Activated effector memory CD4-positive, alpha-beta T cell treated with Interleukin-2 at 50 U/mL for 16 hours (primary cell): ENCODE data around the gene FOXP1.

Experiments used
- DNase-seq: peaks from one replicate; pipeline ENCODE4 v3.0.0-alpha.2; 2020

The FOXP1 gene

DNA sequence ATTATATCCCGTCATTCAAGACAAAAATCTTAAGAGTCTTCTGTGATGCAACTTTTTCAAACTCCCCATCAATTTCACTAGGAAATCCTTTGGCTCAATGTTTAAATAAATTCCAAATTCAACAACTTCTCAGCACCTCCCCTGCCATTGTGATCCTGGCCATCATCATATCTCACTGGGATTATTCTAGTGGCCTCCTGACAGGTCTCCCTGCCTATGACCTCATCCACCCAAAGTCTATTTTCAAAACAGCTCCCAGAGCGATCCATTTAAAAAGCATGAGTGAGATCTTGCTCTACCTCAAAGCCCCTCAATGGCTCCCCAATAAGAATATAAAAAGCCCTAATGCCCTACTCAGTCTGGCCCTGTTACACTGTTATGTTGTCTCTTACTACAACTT is 293.2 kb downstream of the FOXP1 start:
- DNase-seq, result no peak

DNA sequence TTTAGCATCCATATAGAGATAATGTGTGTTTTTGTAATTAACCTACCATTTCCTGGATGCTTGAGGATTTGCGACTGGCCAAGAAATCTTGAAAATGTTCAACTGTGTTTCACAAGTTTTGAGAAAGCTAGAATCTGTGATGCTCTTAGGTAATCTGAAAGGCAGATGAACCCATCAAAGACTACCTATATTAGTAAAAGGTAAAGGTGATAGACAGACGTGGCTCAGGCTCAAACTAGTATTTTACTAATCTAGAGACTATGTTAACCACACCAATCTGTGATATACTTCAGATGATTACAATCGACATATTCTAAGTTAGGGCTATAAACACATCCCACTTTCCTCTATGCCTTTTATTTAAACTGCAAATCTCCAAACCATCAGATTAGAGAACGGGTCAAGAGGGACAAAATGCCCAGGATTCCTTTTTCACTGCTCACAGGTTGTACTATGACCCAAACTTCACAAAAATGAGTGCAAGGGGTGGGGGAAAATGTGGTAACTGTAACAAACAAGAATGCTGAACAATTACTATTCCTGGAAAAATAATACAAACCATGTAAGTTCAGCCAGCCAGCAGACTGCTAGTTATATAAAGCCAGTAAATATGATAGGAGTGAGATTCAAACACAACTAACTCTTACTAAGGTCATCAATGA is 295.1 kb downstream of the FOXP1 start:
- DNase-seq, result no peak

DNA sequence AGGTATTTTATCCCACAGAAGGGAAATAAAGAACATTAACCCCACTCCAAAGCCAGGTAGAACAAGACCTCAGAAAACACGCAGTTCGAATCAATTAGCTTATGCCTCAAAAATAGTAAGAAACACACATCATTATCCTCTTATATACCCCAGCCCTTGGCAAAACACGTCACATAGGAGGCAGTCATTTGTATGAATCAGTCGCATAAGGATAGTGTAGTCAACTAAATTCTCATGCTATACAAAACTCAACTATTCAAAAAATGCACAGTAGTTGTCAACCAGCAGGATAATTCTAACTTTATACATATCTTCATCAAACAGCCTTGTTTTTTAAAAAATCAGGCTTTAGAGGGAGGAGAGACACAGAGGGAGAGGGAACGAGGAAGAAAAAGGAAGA is 298.4 kb downstream of the FOXP1 start:
- DNase-seq, result no peak

DNA sequence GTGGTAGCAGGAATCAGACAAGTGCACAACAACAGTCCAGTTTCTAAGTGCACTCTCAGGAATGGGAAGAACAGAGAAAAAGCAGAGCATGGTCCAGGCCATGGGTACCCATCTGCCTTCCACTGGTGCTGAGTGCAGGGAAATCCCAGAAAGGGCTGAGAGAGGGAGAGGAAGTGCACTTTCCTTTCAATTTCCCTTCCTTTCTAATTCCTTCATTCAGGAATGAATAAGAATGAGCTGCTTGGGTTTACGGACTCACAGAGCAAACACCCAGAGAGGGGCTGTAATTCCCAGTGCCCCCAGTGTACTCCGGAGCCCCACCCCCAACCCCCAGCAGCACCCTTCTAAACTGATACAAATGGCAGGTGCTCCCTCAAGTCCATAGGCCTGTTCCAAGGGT is 300.6 kb downstream of the FOXP1 start:
- no peak for DNase-seq

DNA sequence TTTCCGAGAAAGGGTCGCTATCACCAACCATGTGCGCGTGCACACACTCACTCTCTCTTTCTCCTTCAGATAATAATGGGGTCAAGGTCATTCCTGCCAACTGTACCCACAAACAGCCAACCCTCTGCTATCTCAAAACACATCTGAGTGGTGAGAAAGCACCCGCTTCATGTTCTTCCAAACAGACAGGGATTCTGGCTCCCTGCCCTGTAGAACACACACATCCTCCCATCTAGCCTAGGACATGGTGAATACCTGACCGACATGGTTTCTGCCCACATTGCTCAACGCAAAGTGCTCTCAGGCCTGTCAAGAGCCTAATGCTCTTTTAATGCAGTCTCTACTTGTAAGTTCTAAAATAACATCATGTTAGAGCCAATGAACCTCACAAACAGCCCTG is 302.2 kb downstream of the FOXP1 start:
- DNase-seq, result no peak

DNA sequence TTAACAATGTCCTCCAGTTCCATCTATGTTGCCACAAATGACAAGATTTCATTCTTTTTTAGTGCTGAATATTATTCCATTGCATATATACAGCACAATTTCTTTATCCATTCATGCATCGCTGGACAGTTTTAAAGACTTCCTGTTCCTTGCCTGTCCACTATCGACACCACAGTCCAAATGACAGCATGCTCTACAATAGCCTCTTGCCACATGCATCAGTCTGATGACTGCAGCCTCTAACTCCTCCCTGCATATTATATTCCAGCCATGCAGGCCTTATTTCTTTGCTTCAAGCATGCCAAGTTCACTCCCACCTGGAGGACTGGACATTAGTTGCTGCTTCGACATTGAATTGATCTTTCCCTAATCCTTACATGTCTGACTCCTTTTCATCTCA is 306.2 kb downstream of the FOXP1 start:
- no peak for DNase-seq

DNA sequence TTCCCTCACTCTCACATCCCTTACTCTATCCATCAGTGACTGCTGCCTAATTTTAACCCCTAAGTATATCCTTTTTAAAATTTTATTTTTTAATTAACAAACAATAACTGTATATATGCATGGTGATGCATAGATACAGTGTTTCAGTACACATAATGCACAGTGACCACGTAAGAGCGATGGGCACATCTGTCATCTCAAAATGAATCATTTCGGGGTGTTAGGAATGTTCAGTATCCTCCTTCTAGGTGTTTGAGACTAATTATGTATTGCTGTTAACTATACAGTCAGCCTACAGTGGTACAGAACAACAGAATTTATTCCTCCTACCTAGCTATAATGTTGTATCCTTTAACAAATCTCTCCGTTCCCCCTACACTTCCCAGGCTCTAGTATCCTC is 307.0 kb downstream of the FOXP1 start:
- no peak for DNase-seq

DNA sequence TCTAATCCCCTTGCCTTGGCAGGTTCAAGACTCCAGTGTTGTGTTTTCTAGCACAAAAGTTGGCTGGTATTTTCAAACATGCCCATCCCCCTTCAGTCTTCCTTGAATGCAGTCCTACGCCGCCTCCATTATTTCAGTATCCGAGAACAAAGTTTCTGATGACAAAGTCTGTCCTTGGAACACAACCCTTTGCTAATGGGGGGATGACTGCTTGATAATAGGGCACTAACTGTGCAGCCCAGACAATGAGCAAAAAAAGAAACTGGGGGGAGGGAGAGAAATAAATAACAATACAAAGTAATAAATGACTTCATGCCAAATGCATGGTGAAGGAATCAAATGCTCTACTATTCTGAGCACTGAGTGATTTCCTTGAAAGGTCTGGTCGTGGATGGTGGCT is 310.1 kb downstream of the FOXP1 start:
- no peak for DNase-seq

DNA sequence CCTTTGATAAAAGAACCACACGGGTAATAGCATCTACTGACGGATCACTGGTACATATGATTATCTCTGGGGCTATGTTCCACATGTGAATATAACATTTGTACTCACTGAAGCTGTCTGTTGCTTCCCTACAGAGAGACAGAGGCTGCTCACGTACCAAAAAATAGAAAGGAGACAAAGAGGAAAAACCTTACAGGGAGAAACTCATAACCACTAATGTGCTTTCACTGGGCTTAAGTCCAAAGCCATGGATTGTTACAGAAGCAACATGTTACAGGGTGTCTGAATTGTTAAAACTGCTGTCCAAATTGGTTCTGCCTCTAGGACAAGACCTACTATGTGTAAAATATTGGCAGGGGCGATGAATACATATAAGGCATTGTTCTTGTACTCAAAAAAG is 311.9 kb downstream of the FOXP1 start:
- DNase-seq, result no peak

DNA sequence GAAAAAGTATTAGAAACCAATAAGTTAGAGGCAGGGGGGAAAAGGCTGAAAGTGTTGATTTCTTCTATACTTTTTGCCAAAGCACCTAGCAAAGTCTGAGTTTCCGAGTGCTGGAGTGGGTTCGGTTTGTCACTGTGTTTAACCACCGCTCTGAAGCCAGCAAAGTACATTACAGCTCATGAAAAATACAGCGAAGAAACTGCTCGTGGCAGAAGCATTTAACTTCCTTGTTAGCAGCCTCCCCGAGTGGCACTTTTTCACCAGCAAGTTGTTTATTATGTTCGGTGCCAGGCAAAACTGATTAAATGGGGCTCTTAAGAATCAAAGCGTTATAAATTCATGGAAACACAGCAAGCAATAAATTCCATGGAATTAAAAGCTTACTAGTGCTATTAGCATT is 313.6 kb downstream of the FOXP1 start:
- DNase-seq, result no peak

DNA sequence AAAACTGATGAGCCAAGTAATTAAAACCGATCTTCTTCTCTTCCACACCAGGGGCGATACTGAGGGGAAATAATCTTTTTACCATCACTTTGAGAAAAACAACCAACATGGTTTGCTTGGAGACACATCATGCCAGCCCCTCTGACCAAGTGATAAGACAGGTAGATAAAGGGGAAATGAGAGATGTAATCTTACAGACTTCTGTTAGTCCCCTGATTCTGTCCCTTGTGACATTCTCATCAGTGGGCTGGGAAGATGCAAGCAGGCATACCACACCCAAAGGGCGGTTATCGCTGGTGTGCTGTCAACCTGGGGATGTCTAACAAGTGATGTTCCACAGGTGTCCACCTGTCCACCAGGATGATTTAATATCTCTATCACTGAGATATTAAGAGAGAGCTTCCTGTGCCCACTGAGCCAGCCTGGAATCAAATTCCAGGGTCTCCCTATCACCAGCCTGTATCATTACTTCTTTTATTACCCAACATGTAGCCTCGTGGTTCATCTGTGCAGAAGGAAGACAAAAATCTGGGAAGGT is 315.0 kb downstream of the FOXP1 start:
- DNase-seq, result no peak

DNA sequence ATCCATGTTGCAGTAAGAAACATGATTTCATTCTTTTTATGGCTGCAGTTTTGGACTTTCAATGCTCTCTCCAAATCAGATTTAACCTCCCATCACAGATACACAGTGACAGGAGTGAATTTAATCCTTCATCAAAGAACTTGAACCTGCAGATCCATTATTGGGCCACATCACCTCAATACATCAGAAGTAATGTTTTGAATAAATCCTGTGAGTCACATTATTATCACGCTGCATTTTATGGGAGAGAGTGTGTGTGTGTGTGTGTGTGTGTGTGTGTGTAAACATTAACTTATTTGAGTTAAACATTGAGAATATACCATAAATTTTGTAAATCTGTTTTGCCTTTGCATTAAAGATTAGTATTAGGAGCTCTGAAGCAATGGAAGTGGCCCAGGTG is 316.7 kb downstream of the FOXP1 start:
- no peak for DNase-seq

DNA sequence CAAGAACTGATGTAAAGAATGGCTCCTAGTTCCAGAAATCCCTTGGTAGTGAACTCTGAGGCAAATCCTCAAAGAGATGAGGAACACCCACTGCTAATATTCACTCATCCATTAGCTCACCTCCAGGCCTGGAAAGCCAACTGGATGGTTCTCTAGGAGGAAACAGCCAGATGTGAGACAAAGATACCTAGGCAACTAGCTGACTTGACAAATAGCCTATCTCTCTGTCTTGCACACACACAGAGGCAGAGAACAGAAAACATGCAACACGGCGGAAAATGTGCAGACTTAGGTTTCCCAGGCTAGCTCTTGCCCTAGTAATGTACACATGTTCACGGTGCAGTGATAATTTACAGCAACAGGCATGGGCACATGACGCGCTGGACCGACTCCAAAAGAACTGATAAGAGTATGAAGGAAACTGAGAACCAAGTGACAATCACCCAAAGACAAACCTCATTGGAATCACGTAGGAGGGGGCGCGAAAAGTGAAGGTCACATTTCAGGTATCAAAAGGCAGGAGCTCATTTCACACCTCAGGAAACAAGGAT is 318.1 kb downstream of the FOXP1 start:
- DNase-seq, result no peak

DNA sequence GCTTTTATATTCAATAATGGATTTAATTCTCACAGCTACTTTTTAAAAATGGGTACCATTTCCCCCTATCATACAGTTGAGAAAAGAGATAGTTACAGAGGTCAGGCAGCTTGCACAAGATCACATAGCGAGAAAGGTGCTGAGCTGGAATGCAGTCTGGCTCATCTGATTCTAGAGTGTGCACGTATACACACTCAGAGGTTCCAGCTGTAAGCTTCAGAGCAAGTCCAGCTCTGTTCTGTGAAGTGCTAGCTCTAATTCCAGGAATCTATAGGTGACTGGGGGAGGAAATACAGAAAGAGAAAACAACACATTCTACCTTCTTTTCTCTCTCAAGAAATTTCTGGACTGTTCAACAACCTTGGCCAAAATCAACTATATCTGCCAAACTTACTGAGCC is 318.7 kb downstream of the FOXP1 start:
- no peak for DNase-seq

DNA sequence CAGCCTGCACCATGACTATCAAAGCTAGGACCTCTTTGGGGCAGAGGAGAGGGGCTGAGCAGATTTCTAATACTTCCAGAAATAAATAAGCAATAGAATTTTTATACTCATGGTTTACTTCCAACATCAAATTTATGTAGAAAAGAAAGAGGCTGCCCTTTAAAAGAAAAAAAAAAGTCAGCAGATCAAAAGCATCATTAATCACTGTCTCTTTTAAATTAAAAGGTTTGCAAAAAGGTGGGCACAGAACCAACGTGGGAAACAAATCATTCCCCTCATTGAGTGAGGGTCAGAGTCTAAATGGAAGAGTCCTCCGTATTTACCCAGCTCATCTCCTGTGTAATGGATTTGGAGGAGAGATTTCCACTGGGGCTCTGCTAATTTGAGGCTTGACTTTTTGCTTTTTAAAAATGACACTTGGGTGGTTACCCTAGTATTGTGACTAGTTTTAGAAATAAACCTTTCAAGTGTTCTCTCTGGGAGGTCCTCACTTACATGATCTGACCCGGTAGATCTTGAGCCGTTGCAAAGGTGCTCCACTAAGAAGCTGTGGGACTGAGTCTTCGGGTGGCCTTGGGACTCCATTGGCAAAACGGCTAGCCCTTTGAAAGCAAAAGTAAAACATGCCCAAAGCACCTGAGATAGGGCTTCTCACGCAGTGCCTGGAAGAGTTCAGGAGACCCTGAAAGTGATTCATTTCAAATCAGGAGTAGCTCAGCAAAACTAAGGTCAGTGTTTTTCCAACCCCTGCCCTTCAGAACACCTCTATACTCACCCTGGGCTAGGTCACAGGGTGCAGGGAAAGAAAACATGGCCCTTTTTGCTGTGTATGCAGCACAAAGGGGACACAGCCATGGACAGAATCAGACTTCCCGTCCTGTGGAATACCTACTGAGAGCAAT is 320.9 kb downstream of the FOXP1 start:
- DNase-seq, result no peak

DNA sequence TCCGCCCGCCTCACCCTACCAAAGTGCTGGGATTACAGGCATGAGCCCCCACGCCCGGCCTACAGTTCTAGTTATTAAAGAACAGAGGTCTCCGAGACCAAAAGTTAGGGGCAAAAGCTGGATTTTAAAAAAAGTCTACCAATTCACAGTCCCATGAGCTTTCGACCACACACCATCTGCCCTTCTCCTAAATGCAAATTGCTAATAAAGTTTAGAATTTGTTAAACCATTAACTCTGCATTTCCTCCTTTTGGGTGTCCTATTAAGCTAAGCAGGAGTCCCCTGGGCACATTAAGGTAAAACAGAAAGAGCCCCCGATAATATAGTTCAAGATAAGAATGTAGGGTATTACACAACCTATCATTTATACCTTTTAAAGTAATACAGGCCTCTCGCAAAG is 322.7 kb downstream of the FOXP1 start:
- DNase-seq, result no peak

DNA sequence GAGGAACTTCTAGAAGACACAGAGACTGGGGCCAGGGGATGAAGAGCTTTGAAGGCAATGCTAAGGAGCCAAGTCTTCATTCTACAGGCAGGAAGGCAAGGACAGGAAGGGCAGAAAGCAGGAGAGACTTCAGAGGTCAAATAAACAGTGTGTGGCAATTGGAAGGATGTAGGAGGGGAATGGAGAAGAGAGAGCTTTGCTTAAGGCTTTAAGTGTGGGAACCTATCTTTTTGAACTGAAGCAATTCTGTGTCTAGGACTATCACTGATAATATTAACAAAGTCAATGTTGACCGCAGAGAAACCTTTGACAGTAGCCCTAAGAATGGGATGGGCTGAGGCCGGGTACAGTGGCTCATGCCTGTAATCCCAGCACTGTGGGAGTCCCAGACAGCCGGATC is 325.0 kb downstream of the FOXP1 start:
- no peak for DNase-seq

DNA sequence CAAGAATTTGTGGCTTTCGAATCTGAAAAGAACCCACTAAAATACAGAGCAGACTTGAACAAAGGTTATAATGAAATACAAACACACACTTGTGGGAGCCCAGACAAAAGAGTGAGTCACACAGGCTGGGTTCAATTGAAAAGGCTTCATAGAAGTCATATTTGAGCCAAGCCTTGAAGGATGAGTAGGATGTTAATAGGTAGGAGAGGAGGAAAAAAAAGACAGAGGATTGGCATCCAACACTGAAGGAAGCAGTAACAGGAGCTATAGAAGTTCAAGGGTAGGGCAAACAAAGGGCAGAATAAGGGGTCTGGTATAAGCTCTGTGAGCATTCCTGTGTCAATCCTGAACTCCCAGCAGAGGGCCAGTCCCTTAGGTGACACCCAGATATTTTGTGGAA is 325.4 kb downstream of the FOXP1 start:
- DNase-seq, result no peak

DNA sequence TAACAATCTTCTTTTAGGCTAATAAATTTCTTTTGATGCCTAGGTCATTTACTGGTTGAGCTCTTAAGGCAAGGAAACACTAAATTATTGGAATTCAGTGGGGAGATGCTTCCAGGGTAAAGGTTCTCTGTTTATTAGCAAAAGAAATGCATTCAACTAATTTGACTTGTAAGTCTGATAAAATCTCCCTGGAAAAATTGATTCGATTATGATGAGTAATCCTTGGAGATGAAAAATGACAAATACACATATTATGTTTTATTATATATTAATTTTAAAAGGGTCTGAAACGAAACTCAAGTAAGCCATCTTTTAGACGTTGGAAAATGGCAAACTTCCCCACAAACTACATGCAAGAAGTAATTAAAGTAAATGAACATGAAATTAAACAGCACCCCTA is 328.0 kb downstream of the FOXP1 start:
- no peak for DNase-seq

DNA sequence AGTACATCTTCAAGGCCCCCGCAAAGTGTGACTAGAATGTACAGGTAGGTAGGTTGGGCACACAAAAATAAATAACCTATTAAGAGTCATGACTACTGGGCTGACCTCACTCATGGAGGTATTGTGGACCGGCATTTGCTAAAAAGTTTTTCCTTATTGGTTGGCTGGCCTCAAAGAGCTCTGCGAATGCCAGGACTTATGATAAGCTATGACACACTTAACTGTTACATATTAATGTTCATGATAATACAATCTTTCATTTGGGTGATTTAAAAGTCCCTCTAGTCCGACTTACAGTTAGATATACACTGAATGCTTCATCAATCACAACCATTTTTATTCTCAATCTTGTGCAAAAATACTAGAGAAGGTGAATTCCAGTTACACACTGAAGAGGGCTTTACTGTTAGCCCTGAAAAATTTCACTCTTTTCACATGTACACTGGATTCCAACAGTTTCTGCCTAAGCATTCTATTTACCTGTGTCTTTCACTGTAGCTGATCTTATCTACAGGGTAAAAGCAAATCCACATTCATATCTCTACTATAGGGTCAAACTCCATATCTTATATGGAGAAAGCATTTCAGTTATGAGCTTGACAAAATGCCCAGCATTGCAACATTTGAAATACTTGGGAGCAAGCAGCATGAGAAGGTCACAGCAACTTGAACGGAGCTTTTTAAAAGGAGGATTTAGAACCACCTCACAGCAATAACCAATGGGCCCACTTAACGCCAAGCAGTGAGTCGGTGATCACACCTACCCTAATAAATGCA is 329.1 kb downstream of the FOXP1 start:
- DNase-seq, result no peak

DNA sequence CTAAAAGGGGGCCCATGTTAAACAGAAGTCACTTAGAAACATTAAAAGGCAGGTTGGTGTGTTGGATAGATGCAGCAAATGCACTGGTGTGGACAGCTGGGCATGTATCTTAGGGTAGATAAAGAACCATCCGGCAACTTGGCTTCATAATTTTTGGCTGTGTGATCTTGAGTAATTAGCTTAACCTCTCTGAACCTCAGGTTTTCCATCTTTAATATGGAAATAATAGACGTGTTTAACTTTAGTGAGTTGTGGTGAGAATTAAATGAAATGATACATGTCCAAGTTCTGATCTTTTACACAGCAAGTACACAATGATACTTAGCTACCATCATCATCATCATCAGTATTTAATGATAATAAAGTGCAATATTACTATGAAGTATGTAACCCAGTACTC is 330.4 kb downstream of the FOXP1 start:
- DNase-seq, result no peak

DNA sequence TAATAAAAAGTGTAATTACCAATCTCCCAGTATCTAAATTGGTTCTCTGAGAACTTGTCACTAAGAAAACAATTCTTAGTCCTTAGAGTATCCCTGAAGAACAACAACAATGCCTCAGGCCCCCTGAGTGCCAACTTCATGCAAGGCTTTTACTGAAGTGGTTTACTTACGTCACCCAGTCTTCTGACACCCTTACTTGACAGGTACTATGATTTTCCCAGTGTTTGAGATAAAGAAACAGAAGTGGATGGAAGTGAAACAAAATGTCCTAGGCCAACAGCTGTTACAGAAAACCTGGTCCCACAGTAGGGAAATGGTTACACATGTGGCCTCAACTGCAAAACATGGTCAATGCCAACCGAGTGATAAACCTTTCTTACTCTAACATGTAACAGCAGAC is 331.1 kb downstream of the FOXP1 start:
- DNase-seq, result no peak

DNA sequence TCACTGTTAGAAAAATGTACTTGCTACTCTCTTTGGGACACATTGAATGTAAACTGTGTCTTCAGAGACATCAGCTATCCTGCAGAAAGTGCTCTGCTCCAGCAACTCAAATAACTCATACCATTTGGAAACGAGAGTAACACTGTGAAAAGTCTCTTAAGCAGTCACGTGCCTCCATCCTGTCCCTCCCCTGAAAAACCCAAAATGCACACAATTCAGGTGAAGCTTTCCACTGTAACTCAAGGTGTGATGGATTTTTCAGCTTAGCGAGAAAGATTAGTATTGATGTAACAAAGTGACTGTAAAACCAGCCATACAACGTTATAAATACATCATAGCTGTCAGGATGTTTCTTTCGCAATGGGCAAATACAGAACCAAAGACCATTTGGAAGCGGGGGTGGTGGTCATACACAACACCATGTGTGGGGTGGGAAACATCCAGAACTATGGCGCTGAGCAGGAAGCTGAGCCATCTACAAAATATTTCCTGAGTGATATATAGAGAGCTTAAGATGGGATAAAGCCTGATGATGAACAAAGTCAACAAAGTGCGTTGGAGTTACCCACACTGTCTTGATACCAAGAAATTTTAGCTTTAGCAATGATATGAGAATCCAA is 332.3 kb downstream of the FOXP1 start:
- DNase-seq, result no peak
